Large intestine (tissue), 3 donors: ENCODE measurements around the gene ASTN2. TPM values are rescaled to one million over a fixed set of nuclear protein-coding genes. Genes with fewer than 3 reads are reported as not detected.
"Not testable (repeated sequence)": the region's sequence is repeated elsewhere in the genome, so short reads cannot be mapped to it uniquely, and the experiment has no call there.

Experiments used
- DNase-seq, 2 donors: peaks; one replicate each; pipeline versions ENCODE4 v3.0.0 to v3.0.0-alpha.2; 2013
- H3K27ac ChIP-seq: one replicate; pipeline ENCODE4 v1.5.1; 2013; ENCODE audit warnings: low read length
- H3K27me3 ChIP-seq: 2 replicates; pipeline ENCODE4 v1.6.1; 2013; ENCODE audit warnings: low read length; ENCODE audit not compliant: control insufficient read depth, insufficient read depth
- H3K36me3 ChIP-seq: 2 replicates; pipeline ENCODE4 v1.6.1; 2013; ENCODE audit warnings: low read length; ENCODE audit not compliant: control insufficient read depth, insufficient read depth
- H3K4me1 ChIP-seq: one replicate; pipeline ENCODE4 v1.6.1; 2013; ENCODE audit warnings: low read length; ENCODE audit not compliant: control insufficient read depth, insufficient read depth
- H3K4me3 ChIP-seq: one replicate; pipeline ENCODE4 v1.5.1; 2013; ENCODE audit warnings: low read length
- H3K9me3 ChIP-seq: one replicate; pipeline ENCODE4 v1.6.1; 2013; ENCODE audit warnings: mild to moderate bottlenecking, low read depth, low read length, moderate library complexity; ENCODE audit not compliant: control insufficient read depth
- WGBS: methylation state at CpG from one replicate; pipeline ENCODE4 v1.1.5; 2013; ENCODE audit warnings: low lambda C conversion rate; ENCODE audit not compliant: insufficient coverage; 5-methylcytosine and 5-hydroxymethylcytosine counted together
- polyA plus RNA-seq: library from polyadenylated mRNA; unstranded; fragments of 120-200 nt; gene quantifications from one replicate; pipeline ENCODE4 v1.2.1, GENCODE V29; 2013

ASTN2 gene
- polyA plus RNA-seq, 1 donor = 11.4 TPM

DNA sequence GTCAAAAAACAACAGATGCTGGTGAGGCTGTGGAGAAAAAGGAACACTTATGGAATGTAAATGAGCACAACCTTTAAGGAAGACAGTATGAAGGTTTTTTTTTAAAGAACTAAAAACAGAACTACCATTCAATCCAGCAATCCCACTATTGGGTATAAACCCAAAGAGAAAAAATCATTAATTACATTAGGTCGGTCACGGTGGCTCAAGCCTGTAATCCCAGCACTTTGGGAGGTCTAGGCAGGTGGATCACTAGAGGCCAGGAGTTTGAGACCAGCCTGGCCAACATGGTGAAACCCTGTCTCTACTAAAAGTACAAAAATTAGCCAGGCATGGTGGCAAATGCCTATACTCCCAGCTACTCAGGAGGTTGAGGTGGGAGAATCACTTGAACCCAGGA is 584.5 kb downstream of the ASTN2 start:
- not testable (repeated sequence) for H3K27me3 ChIP-seq, H3K4me1 ChIP-seq, H3K36me3 ChIP-seq, H3K27ac ChIP-seq, H3K4me3 ChIP-seq, H3K9me3 ChIP-seq, DNase-seq
- WGBS = no CpG with 5 or more reads among the region's 2 CpGs

DNA sequence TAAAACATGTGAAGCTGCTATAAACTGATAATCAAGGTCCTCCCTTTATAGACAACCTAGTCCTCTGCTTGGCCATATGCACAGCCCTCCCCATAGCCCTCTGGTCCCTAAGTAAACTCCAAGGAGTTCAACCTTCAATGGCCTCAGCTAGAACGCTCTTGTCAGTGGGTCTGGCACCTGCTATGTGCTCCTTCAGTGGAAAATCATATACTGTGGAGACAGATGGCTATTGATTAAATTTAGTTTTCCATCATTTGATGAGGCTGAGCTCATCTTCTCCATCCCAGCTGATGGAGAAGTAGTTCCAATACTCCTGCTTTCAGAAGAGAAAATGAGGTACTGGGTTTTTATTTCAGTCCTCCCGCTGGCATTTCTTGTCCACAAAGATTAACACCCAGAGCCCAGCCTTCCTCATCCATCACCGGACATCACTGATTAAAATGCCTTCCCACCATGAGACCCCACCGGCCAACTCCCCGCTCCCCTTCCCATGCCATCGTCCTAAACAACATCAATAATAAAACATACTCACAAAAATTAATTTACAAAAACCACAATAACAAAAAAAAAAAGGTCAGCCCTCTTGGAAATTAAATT is 593.1 kb downstream of the ASTN2 start:
- H3K9me3 ChIP-seq = no peaks in the 10 kb centered on the region
- no peaks in the 10 kb centered on the region for H3K4me1 ChIP-seq
- no peak overlapping the region for H3K4me3 ChIP-seq
- no peak for DNase-seq
- H3K36me3 ChIP-seq = no peaks in the 10 kb centered on the region
- WGBS = 50% methylated on average over 1 of the region's 6 CpGs
- H3K27me3 ChIP-seq = no peaks in the 10 kb centered on the region
- H3K27ac ChIP-seq = no peak overlapping the region

- Histone ChIP-seq H3K27me3 (no peaks in the 10 kb centered on the region), H3K27ac (no peak overlapping the region), H3K9me3 (no peaks in the 10 kb centered on the region), H3K36me3 (no peaks in the 10 kb centered on the region), H3K4me3 (no peak overlapping the region), H3K4me1 (no peaks in the 10 kb centered on the region)
- DNase-seq = no peak
- WGBS = no CpG with 5 or more reads among the region's 1 CpG
Observed at GRCh38 chr9:116819116-116819515, 595.7 kb downstream of the ASTN2 start.

DNA sequence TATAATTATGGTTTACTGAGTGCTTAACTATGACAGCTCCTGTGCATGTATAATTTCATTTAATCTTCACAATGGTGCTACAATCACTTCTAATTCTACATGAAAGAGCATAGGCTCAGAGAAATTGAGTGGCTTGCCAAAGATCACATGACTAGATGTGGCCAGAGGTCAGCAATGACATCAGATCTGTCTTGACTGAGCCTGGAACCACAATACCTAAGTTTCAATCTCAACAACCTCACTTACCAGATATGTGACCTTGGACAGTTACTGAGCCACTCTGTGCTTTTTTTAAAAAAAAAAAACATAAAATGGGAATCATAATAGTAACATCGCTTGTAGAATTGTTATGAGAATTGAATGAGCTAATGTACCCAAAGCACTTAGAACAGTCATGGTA is 597.1 kb downstream of the ASTN2 start:
- WGBS = 100% methylated on average over 1 of the region's 1 CpG

DNA sequence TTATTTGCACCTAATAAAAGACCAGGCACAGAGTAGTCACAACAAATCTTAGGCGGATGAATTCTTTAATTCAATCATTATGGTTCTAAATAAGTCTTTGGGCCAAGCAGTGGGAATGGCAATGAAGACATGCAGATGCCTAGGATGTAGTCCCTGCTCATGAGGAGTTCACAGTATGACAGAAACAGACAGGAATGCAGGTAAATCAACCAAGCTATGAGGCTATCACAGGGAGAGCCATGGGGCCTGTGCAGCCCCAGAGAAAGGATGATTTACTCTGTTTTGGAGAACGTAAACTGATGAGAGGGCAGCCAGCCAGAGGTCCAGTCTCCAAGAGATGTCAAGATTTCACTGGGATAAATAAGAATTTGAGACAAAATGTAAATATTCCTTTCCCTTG is 598.4 kb downstream of the ASTN2 start:
- H3K36me3 ChIP-seq = no peaks in the 10 kb centered on the region
- no peaks in the 10 kb centered on the region for H3K9me3 ChIP-seq
- H3K4me3 ChIP-seq = no peak overlapping the region
- WGBS = no CpG with 5 or more reads among the region's 2 CpGs
- H3K4me1 ChIP-seq = no peaks in the 10 kb centered on the region
- H3K27me3 ChIP-seq = no peaks in the 10 kb centered on the region
- no peak for DNase-seq
- H3K27ac ChIP-seq = no peak overlapping the region

More for the DNA sequence above, 597.1 kb downstream of the ASTN2 start:
- Histone ChIP-seq H3K4me3 (no peak overlapping the region), H3K27me3 (no peaks in the 10 kb centered on the region), H3K27ac (no peak overlapping the region), H3K4me1 (no peaks in the 10 kb centered on the region), H3K36me3 (no peaks in the 10 kb centered on the region), H3K9me3 (no peaks in the 10 kb centered on the region)
- no peak for DNase-seq

- no peaks in the 10 kb centered on the region for H3K27me3 ChIP-seq
- H3K9me3 ChIP-seq = no peaks in the 10 kb centered on the region
- no peaks in the 10 kb centered on the region for H3K4me1 ChIP-seq
- WGBS = 100% methylated on average over 1 of the region's 1 CpG
- no peak for DNase-seq
- H3K27ac ChIP-seq = no peak overlapping the region
- H3K4me3 ChIP-seq = no peak overlapping the region
- H3K36me3 ChIP-seq = no peaks in the 10 kb centered on the region
Observed at GRCh38 chr9:116815835-116816234, 599.0 kb downstream of the ASTN2 start.

GRCh38 chr9:116813031-116813300 is 601.9 kb downstream of the ASTN2 start:
- Histone ChIP-seq H3K27me3 (no peaks in the 10 kb centered on the region), H3K36me3 (no peaks in the 10 kb centered on the region), H3K27ac (no peak overlapping the region), H3K9me3 (no peaks in the 10 kb centered on the region), H3K4me3 (no peak overlapping the region), H3K4me1 (no peaks in the 10 kb centered on the region)
- DNase-seq = no peak
- no CpG with 5 or more reads among the region's 1 CpG for WGBS

DNA sequence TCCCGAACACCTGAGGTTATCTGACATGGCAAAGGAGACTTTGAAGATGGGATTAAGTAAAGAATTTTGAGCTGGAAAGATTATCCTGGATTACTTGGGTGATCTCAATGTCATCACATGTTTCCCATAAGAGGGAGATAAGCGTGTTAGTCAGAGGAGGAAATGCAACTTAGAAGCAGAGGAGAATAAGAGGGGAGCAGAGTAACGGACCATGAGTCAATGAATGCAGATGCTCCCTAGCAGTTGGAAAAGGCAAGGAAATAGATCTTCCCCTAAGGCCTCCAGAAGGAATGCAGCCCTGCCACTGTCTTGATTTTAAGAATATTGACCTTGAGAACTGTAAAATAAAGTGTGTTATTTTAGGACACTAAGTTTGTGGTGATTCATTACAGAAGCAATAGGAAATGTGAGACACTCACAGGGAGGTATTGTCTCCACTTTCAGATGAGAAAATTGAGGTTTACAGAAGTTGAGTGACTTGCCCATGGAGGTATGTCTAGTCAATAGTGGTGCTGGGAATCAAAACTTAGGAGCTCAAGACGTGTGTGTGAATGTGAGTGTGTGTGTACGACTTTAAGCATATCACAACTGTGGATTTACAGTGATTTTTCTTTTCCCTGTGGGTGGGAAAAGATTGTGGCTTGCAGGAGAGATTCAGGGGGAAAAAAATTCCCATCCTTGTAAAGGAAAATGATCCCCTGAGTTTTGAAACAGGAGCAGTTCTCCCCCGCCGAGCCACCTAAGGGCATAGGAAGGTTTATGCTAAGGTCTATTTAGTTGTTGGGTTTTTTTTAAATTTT is 602.4 kb downstream of the ASTN2 start:
- Histone ChIP-seq H3K4me1 (no peaks in the 10 kb centered on the region), H3K27me3 (no peaks in the 10 kb centered on the region), H3K4me3 (no peak overlapping the region), H3K36me3 (no peaks in the 10 kb centered on the region), H3K27ac (no peak overlapping the region), H3K9me3 (no peaks in the 10 kb centered on the region)
- WGBS = 51% methylated on average over 2 of the region's 7 CpGs
- no peak for DNase-seq

DNA sequence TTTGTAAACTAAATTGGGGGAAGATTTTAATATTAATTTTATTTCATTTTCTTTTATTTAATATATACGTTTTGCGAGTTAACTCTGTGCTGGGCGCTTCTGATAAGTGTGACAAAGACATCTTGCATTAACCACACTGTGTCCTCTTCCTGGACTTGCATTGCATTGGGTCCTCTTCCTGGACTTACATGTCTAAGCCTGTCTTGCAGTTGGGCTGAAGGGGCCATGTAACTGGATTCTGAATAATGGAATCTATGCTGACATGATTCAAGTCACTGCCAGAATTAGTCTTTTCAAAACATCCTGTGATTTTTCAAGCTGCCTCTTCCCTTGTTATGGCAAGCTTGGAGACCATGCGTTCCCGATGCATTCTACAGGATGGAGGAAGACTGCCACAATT is 605.2 kb downstream of the ASTN2 start:
- H3K9me3 ChIP-seq = no peaks in the 10 kb centered on the region
- H3K4me1 ChIP-seq = no peaks in the 10 kb centered on the region
- no peak for DNase-seq
- H3K27ac ChIP-seq = no peak overlapping the region
- 100% methylated on average over 2 of the region's 5 CpGs for WGBS
- H3K4me3 ChIP-seq = no peak overlapping the region
- no peaks in the 10 kb centered on the region for H3K27me3 ChIP-seq
- H3K36me3 ChIP-seq = no peaks in the 10 kb centered on the region

- no peaks in the 10 kb centered on the region for H3K4me1 ChIP-seq
- no peak for DNase-seq
- H3K36me3 ChIP-seq = no peaks in the 10 kb centered on the region
- H3K27ac ChIP-seq = no peak overlapping the region
- no CpG with 5 or more reads among the region's 1 CpG for WGBS
- H3K4me3 ChIP-seq = no peak overlapping the region
- H3K27me3 ChIP-seq = no peaks in the 10 kb centered on the region
- no peaks in the 10 kb centered on the region for H3K9me3 ChIP-seq
Observed at GRCh38 chr9:116806075-116806474, 608.8 kb downstream of the ASTN2 start.

- no peaks in the 10 kb centered on the region for H3K9me3 ChIP-seq
- H3K4me1 ChIP-seq = no peaks in the 10 kb centered on the region
- DNase-seq = peak in 1 of 2 donors; percentile 6
- no peak overlapping the region for H3K4me3 ChIP-seq
- no peak overlapping the region for H3K27ac ChIP-seq
- no CpG with 5 or more reads among the region's 1 CpG for WGBS
- H3K36me3 ChIP-seq = no peaks in the 10 kb centered on the region
- no peaks in the 10 kb centered on the region for H3K27me3 ChIP-seq
Observed at GRCh38 chr9:116800885-116801284, 614.0 kb downstream of the ASTN2 start.
